ENCODE results near the gene ALDH16A1. TPM values are rescaled to one million over a fixed set of nuclear protein-coding genes. Genes with fewer than 3 reads are reported as not detected.
A peak's percentile ranks its signal among the peaks of the same experiment; 100 is the strongest.
"Not testable (repeated sequence)": the region's sequence is repeated elsewhere in the genome, so short reads cannot be mapped to it uniquely, and the experiment has no call there.

ALDH16A1 gene
- total RNA-seq, 1 experiment from 2014 or later = 34.2 TPM

- intact Hi-C loops (cut with micrococcal nuclease) = no loop called here
- Mint-ChIP-seq H3K27me3 (ENCODE audit: insufficient read depth, unreplicated experiment) (peaks cover 4% of the 10 kb centered on the region), H3K9me3 (ENCODE audit: unreplicated experiment) (no peaks in the 10 kb centered on the region), H3K4me1 (ENCODE audit: insufficient read depth, unreplicated experiment) (peaks cover 8% of the 10 kb centered on the region), H3K36me3 (ENCODE audit: insufficient read depth, unreplicated experiment) (peaks cover 5% of the 10 kb centered on the region), H3K4me3 (ENCODE audit: unreplicated experiment) (no peak overlapping the region), H3K27ac (ENCODE audit: low read depth, unreplicated experiment) (no peak overlapping the region)
- BruUV-seq (replicated peaks) = no TSS peak
- CTCF ChIA-PET = interaction anchor here (0.7 to 1.0 kb wide), 3 partner anchors 25 to 100 kb away, joined by 3 to 4 read pairs (median 3); no protein-coding TSS in a partner anchor
- DNase-seq (ENCODE audit: unreplicated experiment) = no peak
- POLR2A ChIA-PET = interaction anchor here (1.5 kb wide), 1 partner anchor 16 kb away, joined by 5 read pairs; no protein-coding TSS in a partner anchor
- TF ChIP-seq, protein P1, sequence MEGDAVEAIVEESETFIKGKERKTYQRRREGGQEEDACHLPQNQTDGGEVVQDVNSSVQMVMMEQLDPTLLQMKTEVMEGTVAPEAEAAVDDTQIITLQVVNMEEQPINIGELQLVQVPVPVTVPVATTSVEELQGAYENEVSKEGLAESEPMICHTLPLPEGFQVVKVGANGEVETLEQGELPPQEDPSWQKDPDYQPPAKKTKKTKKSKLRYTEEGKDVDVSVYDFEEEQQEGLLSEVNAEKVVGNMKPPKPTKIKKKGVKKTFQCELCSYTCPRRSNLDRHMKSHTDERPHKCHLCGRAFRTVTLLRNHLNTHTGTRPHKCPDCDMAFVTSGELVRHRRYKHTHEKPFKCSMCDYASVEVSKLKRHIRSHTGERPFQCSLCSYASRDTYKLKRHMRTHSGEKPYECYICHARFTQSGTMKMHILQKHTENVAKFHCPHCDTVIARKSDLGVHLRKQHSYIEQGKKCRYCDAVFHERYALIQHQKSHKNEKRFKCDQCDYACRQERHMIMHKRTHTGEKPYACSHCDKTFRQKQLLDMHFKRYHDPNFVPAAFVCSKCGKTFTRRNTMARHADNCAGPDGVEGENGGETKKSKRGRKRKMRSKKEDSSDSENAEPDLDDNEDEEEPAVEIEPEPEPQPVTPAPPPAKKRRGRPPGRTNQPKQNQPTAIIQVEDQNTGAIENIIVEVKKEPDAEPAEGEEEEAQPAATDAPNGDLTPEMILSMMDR (IDR thresholded peaks at IDR 0.05; ENCODE audit: unreplicated experiment) = peak; percentile 7
Observed at GRCh38 chr19:49469828-49470614, 17.0 kb downstream of the ALDH16A1 start.

GRCh38 chr19:49470615-49470978 lies 17.6 kb downstream of the ALDH16A1 start:
- peaks cover 10% of the 10 kb centered on the region for H3K27me3 Mint-ChIP-seq (ENCODE audit: insufficient read depth, unreplicated experiment)
- DNase-seq (ENCODE audit: unreplicated experiment) = no peak
- TF ChIP-seq, protein P1 (IDR thresholded peaks at IDR 0.05; ENCODE audit: unreplicated experiment) = no peak
- H3K36me3 Mint-ChIP-seq (ENCODE audit: insufficient read depth, unreplicated experiment) = peaks cover 5% of the 10 kb centered on the region
- intact Hi-C loops (cut with micrococcal nuclease) = no loop called here
- ChIA-PET POLR2A (interaction anchor here (1.5 kb wide), 1 partner anchor 17 kb away, joined by 5 read pairs; no protein-coding TSS in a partner anchor), CTCF (interaction anchor here (0.7 to 1.0 kb wide), 4 partner anchors 25 to 457 kb away, joined by 3 to 4 read pairs (median 4); no protein-coding TSS in a partner anchor)
- H3K4me1 Mint-ChIP-seq (ENCODE audit: insufficient read depth, unreplicated experiment) = peaks cover 8% of the 10 kb centered on the region
- H3K9me3 Mint-ChIP-seq (ENCODE audit: unreplicated experiment) = no peaks in the 10 kb centered on the region
- H3K27ac Mint-ChIP-seq (ENCODE audit: low read depth, unreplicated experiment) = no peak overlapping the region
- H3K4me3 Mint-ChIP-seq (ENCODE audit: unreplicated experiment) = no peak overlapping the region
- TSS peak; percentile 39 for BruUV-seq (replicated peaks)

GRCh38 chr19:49472936-49473335 lies 19.9 kb downstream of the ALDH16A1 start:
- no TSS peak for BruUV-seq (replicated peaks)
- ChIA-PET CTCF (interaction anchor here (0.6 to 2.2 kb wide), 14 partner anchors 8 to 219 kb away, joined by 3 to 22 read pairs (median 5); no protein-coding TSS in a partner anchor), POLR2A (interaction anchor here (0.7 to 1.6 kb wide), 3 partner anchors 16 to 24 kb away, joined by 3 to 4 read pairs (median 3); partner anchors contain the start of genes PIH1D1 and RPS11)
- Mint-ChIP-seq H3K4me1 (ENCODE audit: insufficient read depth, unreplicated experiment) (peaks cover 8% of the 10 kb centered on the region), H3K27ac (ENCODE audit: low read depth, unreplicated experiment) (no peak overlapping the region), H3K36me3 (ENCODE audit: insufficient read depth, unreplicated experiment) (peaks cover 5% of the 10 kb centered on the region), H3K4me3 (ENCODE audit: unreplicated experiment) (peak overlapping the region; percentile 77), H3K9me3 (ENCODE audit: unreplicated experiment) (no peaks in the 10 kb centered on the region), H3K27me3 (ENCODE audit: insufficient read depth, unreplicated experiment) (peaks cover 13% of the 10 kb centered on the region)
- TF ChIP-seq, protein P1 (IDR thresholded peaks at IDR 0.05; ENCODE audit: unreplicated experiment) = no peak
- no peak for DNase-seq (ENCODE audit: unreplicated experiment)
- intact Hi-C loops (cut with micrococcal nuclease) = no loop called here

DNA sequence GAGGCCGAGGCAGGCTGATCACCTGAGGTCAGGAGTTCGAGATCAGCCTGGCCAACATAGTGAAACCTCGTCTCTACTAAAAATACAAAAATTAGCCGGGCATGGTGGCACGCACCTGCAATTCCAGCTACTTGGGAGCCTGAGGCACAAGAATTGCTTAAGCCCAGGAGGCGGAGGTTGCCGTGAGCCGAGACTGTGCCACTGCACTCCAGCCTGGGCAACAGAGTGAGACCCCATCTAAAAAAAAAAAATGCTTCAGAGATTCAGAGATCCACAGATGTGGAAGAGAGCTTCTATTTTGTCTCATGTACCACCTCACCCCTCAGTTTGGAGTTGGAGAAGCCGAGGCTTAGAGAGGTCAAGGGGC lies 20.5 kb downstream of the ALDH16A1 start:
- peak overlapping the region; percentile 77 for H3K4me3 Mint-ChIP-seq (ENCODE audit: unreplicated experiment)
- H3K27ac Mint-ChIP-seq (ENCODE audit: low read depth, unreplicated experiment); DNase-seq (ENCODE audit: unreplicated experiment); H3K9me3 Mint-ChIP-seq (ENCODE audit: unreplicated experiment); H3K36me3 Mint-ChIP-seq (ENCODE audit: insufficient read depth, unreplicated experiment); BruUV-seq (replicated peaks); H3K4me1 Mint-ChIP-seq (ENCODE audit: insufficient read depth, unreplicated experiment); intact Hi-C loops (cut with micrococcal nuclease): not testable (repeated sequence)
- CTCF ChIA-PET = interaction anchor here (0.6 to 2.2 kb wide), 22 partner anchors 8 to 378 kb away, joined by 3 to 22 read pairs (median 4); no protein-coding TSS in a partner anchor
- peaks cover 13% of the 10 kb centered on the region for H3K27me3 Mint-ChIP-seq (ENCODE audit: insufficient read depth, unreplicated experiment)
- POLR2A ChIA-PET = interaction anchor here (0.7 to 1.6 kb wide), 3 partner anchors 22 to 457 kb away, joined by 3 to 4 read pairs (median 3); partner anchors contain the start of genes PIH1D1 and RPS11
